GM03348 (cell line): ENCODE measurements around the gene THADA.
"Not testable (repeated sequence)": the region's sequence is repeated elsewhere in the genome, so short reads cannot be mapped to it uniquely, and the experiment has no call there.

Experiments
- DNase-seq: peaks from one replicate; pipeline ENCODE4 v3.0.0; 2012; ENCODE audit warnings: low spot score

The THADA gene

GRCh38 chr2:43539436-43539835, 56.4 kb downstream of the THADA start:
- no peak for DNase-seq

GRCh38 chr2:43538034-43538670, 57.7 kb downstream of the THADA start:
- DNase-seq, result no peak

- DNase-seq, result no peak
Observed at GRCh38 chr2:43537137-43537536, 58.7 kb downstream of the THADA start.

- no peak for DNase-seq
Observed at GRCh38 chr2:43534569-43534968, 61.3 kb downstream of the THADA start.

GRCh38 chr2:43532572-43532971, 63.3 kb downstream of the THADA start:
- not testable (repeated sequence) for DNase-seq

GRCh38 chr2:43531251-43531650, 64.6 kb downstream of the THADA start:
- no peak for DNase-seq

GRCh38 chr2:43526994-43527393, 68.8 kb downstream of the THADA start:
- DNase-seq, result no peak

- no peak for DNase-seq
Observed at GRCh38 chr2:43525506-43525905, 70.3 kb downstream of the THADA start.

GRCh38 chr2:43524177-43524965, 71.5 kb downstream of the THADA start:
- DNase-seq, result no peak

- DNase-seq, result no peak
Observed at GRCh38 chr2:43522177-43522576, 73.7 kb downstream of the THADA start.

- DNase-seq, result no peak
Observed at GRCh38 chr2:43521568-43521967, 74.3 kb downstream of the THADA start.

GRCh38 chr2:43520919-43521318, 74.9 kb downstream of the THADA start:
- DNase-seq, result no peak

- peak; percentile 73 for DNase-seq
Observed at GRCh38 chr2:43519643-43520221, 76.1 kb downstream of the THADA start.

GRCh38 chr2:43518718-43519117, 77.1 kb downstream of the THADA start:
- no peak for DNase-seq

- DNase-seq, result no peak
Observed at GRCh38 chr2:43518181-43518580, 77.7 kb downstream of the THADA start.

- no peak for DNase-seq
Observed at GRCh38 chr2:43515807-43516497, 79.9 kb downstream of the THADA start.

- DNase-seq, result no peak
Observed at GRCh38 chr2:43515248-43515647, 80.6 kb downstream of the THADA start.

GRCh38 chr2:43513796-43514195, 82.0 kb downstream of the THADA start:
- no peak for DNase-seq

- peak; percentile 7 for DNase-seq
Observed at GRCh38 chr2:43513216-43513615, 82.6 kb downstream of the THADA start.

- DNase-seq, result no peak
Observed at GRCh38 chr2:43511199-43511598, 84.6 kb downstream of the THADA start.

- DNase-seq, result no peak
Observed at GRCh38 chr2:43509886-43510285, 86.0 kb downstream of the THADA start.

- no peak for DNase-seq
Observed at GRCh38 chr2:43508209-43508608, 87.6 kb downstream of the THADA start.

- no peak for DNase-seq
Observed at GRCh38 chr2:43507137-43507536, 88.7 kb downstream of the THADA start.
